GM12801 (cell line): ENCODE measurements around the gene NFIX.

Source experiments
- CTCF ChIP-seq: IDR thresholded peaks from one replicate; pipeline ENCODE4 v1.5.1; 2011; ENCODE audit warnings: control low read depth; ENCODE audit not compliant: insufficient read length; ENCODE audit errors: extremely low read depth

NFIX gene

DNA sequence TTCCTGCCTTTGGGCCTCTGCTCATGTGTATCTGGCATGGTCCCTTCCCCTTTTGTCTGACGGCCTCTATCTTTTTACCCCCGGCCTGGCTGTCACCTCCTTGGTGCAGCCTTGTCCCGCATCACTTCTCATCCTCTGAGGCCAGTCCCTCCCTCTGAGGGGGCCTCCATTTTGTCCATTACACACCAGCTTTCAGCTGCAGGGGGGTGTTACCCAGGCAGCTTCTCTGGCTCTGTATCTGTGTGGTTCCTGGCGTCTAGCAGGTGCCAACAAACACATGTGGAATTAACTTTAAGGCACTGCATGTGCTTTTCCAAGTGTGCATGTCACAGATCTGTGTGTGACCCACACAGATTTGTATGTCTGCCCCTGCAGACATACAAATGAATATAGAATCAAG, 55.0 kb downstream of the NFIX start:
- no peak for TF ChIP-seq CTCF

DNA sequence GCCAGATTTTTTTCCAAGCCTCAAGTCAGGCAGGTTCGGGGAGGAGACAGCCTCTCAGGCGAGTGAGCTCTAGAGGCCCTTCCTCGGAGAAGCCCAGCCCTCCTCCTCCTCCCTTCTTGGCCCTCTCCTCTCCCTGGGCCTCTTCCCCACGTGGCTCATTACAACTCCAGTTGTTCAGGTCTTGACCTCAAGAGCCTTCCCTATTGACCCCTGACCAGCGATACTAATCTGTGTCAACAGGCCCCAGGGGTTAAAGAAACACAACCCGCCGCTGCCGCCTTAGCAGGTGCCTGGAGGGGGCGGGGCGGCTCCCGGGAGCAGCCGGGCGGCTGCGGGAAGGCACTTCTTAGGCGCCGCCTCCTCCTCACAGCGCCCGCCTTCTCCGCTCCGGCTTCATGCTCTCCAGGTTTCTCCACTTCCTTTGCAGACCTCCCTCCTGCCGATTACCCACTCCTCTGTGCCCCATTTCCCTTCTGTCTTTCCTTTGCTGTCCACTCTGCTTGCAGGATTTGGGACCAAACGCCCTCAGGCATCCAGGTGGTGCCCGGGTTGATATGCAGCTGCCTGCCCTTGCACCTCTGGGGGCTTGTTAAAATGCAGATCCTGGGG, 56.4 kb downstream of the NFIX start:
- no peak for TF ChIP-seq CTCF

DNA sequence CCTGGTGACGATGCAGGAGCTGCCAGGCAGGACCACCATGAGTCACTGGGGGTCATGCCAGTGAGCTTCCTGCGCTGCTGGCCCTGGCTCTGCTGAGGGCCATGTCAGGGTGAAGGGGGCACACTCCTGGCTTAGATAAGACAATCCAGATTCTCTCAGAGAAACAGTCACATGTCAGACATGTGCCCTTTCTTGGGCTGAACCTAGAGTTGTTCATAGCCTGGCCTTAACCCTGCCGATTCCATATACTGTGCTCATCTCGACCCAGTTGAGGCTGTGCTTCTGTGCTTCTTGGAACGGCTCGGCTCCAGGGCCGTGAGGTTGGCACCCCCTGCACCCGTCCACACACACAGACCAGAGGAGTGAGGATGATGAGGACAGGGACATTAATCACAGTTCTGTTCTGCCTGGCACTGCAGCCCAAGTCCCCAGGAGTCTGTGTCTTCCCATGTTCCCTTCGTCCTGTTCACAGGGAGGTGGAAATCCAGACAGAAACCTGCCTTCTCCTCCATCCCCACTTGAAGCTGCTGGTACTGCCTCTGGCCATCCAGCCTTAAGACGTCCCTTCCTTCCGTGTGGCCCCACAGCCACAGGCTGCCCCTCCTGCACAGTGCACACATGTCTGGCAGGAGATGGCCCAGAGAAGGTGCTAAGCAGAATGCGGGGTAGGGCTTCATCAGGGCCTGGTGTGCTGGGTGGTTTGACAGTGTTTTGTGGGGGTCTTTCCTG, 57.3 kb downstream of the NFIX start:
- no peak for TF ChIP-seq CTCF

- TF ChIP-seq CTCF: no peak
Observed at GRCh38 chr19:13053238-13053637, 58.0 kb downstream of the NFIX start.

DNA sequence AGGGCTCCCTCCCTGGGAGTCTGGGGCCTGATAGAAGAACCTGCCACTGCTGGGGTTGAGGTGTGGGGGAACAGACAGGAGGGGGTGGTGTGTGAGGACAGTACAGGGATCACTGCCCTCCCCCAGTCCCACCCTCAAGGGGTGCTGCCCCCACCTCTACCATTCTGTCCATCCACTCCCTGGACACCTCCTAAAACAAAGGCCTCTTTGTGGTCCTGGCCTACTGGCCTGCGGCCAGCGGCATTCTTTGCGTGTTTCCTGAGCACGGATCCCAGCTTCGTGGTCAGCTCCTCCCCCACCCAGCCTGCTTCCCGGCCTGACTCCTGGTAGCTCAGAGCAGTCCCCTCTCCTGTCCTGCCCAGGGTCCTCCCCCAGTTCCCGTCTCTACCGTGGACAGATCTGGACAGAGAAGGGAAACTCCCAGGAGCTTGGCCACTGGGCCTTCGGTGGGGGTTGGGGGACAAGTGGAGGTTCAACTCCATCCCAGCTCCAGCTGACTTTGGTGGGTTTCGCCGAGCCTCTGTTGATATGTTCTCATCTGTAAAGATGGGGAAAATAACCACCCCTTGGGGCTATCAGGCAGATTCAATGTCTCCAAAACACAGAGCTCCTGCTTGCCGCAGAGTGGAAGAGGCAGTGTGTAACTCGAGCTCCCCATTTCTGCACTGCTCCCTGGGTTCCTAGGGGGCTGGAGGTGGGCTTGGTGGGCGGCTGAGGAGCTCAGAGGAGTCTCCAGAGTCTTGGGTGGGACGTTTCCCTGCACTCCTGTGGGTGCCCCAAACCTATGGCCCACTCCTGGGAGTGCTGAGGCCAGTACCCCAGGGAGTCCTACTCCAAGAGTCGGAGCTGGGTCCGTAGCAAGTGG, 58.7 kb downstream of the NFIX start:
- no peak for TF ChIP-seq CTCF

- TF ChIP-seq CTCF: no peak
Observed at GRCh38 chr19:13054626-13055212, 59.4 kb downstream of the NFIX start.
